Panc1 (cell line): ENCODE data around the gene ADPRHL1. TPM values are rescaled to one million over a fixed set of nuclear protein-coding genes. Genes with fewer than 3 reads are reported as not detected.

Experiments
- ATAC-seq: fragments of 200-7000 bp; cut with Tn5 transposase; 2 replicates; pipeline ENCODE4 v1.9.1; 2020; ENCODE audit warnings: mild to moderate bottlenecking, moderate library complexity
- BruUV-seq: library from RNA; stranded (reverse); fragments of 400-500 nt; replicated peaks from 2 replicates; lab custom pipeline; 2021; lab: Mats Ljungman, UMichigan
- CTCF ChIA-PET: fragments of 300-600 bp; sonication (Branson Sonifier 250); formaldehyde crosslinking; loops from one replicate; lab custom pipeline; 2022; ENCODE audit warnings: antibody characterized with exemption; lab: Charles Lee
- POLR2A ChIA-PET: fragments of 300-600 bp; sonication (Branson Sonifier 250); formaldehyde crosslinking; loops from one replicate; lab custom pipeline; 2022; ENCODE audit warnings: antibody characterized with exemption; lab: Charles Lee
- DNase-seq: peaks from one replicate; pipeline ENCODE4 v3.0.0-alpha.2; 2010; ENCODE audit warnings: low read depth, low spot score
- H3K27ac ChIP-seq: 2 replicates; pipeline ENCODE4 v1.5.1; 2011; ENCODE audit warnings: mild to moderate bottlenecking, low read length, inconsistent platforms
- H3K27me3 ChIP-seq: fragments of 200-500 bp; sonication (Bioruptor generic); 2 replicates; pipeline ENCODE4 v1.6.0; 2014; ENCODE audit warnings: low read length, inconsistent platforms; ENCODE audit not compliant: control insufficient read depth, insufficient read depth
- H3K36me3 ChIP-seq: fragments of 200-500 bp; sonication (Bioruptor generic); 2 replicates; pipeline ENCODE4 v1.5.1; 2014; ENCODE audit warnings: inconsistent platforms, mild to moderate bottlenecking, low read length, moderate library complexity; ENCODE audit not compliant: control insufficient read depth, insufficient read depth
- H3K4me1 ChIP-seq: 2 replicates; pipeline ENCODE4 v1.5.1; 2011; ENCODE audit warnings: inconsistent platforms, mild to moderate bottlenecking, low read length, moderate library complexity; ENCODE audit not compliant: control insufficient read depth, insufficient read depth
- H3K4me3 ChIP-seq, 2 experiments: 2 replicates each; pipeline ENCODE4 v1.5.1; 2011 to 2012; ENCODE audit warnings: low read depth in 2 of 2, low read length in 2 of 2, mild to moderate bottlenecking in 2 of 2, inconsistent platforms in 1 of 2, moderate library complexity in 1 of 2
- H3K9me3 ChIP-seq: fragments of 200-500 bp; sonication (Bioruptor generic); 2 replicates; pipeline ENCODE4 v1.5.1; 2014; ENCODE audit warnings: low read depth, mild to moderate bottlenecking, inconsistent platforms, low read length, moderate library complexity; ENCODE audit not compliant: control insufficient read depth, insufficient read depth
- CTCF ChIP-seq: fragments of 450-650 bp; IDR thresholded peaks from 2 replicates; pipeline ENCODE4 v1.5.1; 2017; ENCODE audit warnings: mild to moderate bottlenecking
- POLR2AphosphoS5 ChIP-seq: IDR thresholded peaks from 2 replicates; pipeline ENCODE4 v1.6.1; 2012; ENCODE audit warnings: mild to moderate bottlenecking, low read depth, low read length, moderate library complexity
- REST ChIP-seq, 2 experiments: IDR thresholded peaks; 2 replicates each; pipeline ENCODE4 v1.6.1; 2011 to 2012; ENCODE audit warnings: low read depth in 2 of 2, control low read depth in 1 of 2, low read length in 1 of 2, mild to moderate bottlenecking in 1 of 2, moderate library complexity in 1 of 2; ENCODE audit not compliant: insufficient read depth in 1 of 2
- SIN3A ChIP-seq: IDR thresholded peaks from 2 replicates; pipeline ENCODE4 v1.6.1; 2012; ENCODE audit warnings: low read depth, mild to moderate bottlenecking, low read length, moderate library complexity, borderline replicate concordance; ENCODE audit not compliant: insufficient read depth
- TCF7L2 ChIP-seq: IDR thresholded peaks from 2 replicates; pipeline ENCODE4 v1.6.1; 2011; ENCODE audit warnings: mild to moderate bottlenecking, low read depth, low read length, inconsistent platforms
- in situ Hi-C: cut with HindIII; loops from 2 replicates; pipeline ENCODE4 v1.10.0; 2016; ENCODE audit warnings: low sequenced_read_pairs, low pct_unique_long_range_greater_than_20kb
- intact Hi-C: fragments of 100-400 bp; cut with micrococcal nuclease; formaldehyde crosslinking; loops from one replicate; pipeline ENCODE4 v1.10.0; 2022; ENCODE audit not compliant: unreplicated experiment
- total RNA-seq: library from RNA; stranded (reverse); gene quantifications from one replicate; pipeline ENCODE4 v1.2.1, GENCODE V29; 2021; ENCODE audit not compliant: unreplicated experiment

ADPRHL1 gene
- total RNA-seq, 1 experiment from 2014 or later, result 4.8 TPM

GRCh38 chr13:113502686-113503085 lies 49.4 kb upstream of the ADPRHL1 start:
- in situ Hi-C loops, result no loop called here
- Histone ChIP-seq H3K4me1 (no peaks in the 10 kb centered on the region), H3K27ac (no peak overlapping the region), H3K36me3 (peaks cover 37% of the 10 kb centered on the region), H3K9me3 (no peaks in the 10 kb centered on the region), H3K27me3 (no peaks in the 10 kb centered on the region), H3K4me3 (no peak overlapping the region)
- CTCF ChIA-PET, result no interaction called here
- POLR2A ChIA-PET, result no interaction called here
- TF ChIP-seq TCF7L2, result no peak
- no peak for TF ChIP-seq POLR2AphosphoS5
- no peak for TF ChIP-seq CTCF
- no peak for TF ChIP-seq SIN3A
- TF ChIP-seq REST (IDR thresholded peaks at IDR 0.05; ENCODE audit: insufficient read depth in 1 of 2, low read depth in 2 of 2, low read length in 1 of 2), result no peak
- DNase-seq (no peak), ATAC-seq (peak; percentile 38; the same call in 1 of the 2 replicates)
- BruUV-seq, result no TSS peak
- intact Hi-C loops, result no loop called here

- Histone ChIP-seq H3K4me3 (no peak overlapping the region), H3K27ac (no peak overlapping the region), H3K27me3 (no peaks in the 10 kb centered on the region), H3K36me3 (peaks cover 42% of the 10 kb centered on the region), H3K4me1 (no peaks in the 10 kb centered on the region), H3K9me3 (no peaks in the 10 kb centered on the region)
- BruUV-seq, result no TSS peak
- POLR2A ChIA-PET, result no interaction called here
- TF ChIP-seq TCF7L2 (no peak), SIN3A (no peak), REST (IDR thresholded peaks at IDR 0.05; ENCODE audit: insufficient read depth in 1 of 2, low read depth in 2 of 2, low read length in 1 of 2) (no peak), CTCF (no peak), POLR2AphosphoS5 (no peak)
- ATAC-seq, result no peak
- in situ Hi-C loops (no loop called here), intact Hi-C loops (no loop called here)
- DNase-seq, result no peak
- CTCF ChIA-PET, result no interaction called here
Measured at GRCh38 chr13:113500530-113501265, 47.4 kb upstream of the ADPRHL1 start.
